Activated CD8-positive, alpha-beta memory T cell treated with anti-CD3 and anti-CD28 coated beads, Interleukin-2, amount 50 U/mL, for 4 hours (primary cell): ENCODE results near the gene CYP27A1.
"Not testable (repeated sequence)": the region's sequence is repeated elsewhere in the genome, so short reads cannot be mapped to it uniquely, and the experiment has no call there.

Experiments
- DNase-seq: peaks from one replicate; pipeline ENCODE4 v3.0.0-alpha.2; 2020

Gene CYP27A1

GRCh38 chr2:218832520-218832919, 50.6 kb downstream of the CYP27A1 start:
- no peak for DNase-seq

GRCh38 chr2:218833023-218833609, 51.2 kb downstream of the CYP27A1 start:
- DNase-seq = no peak

- DNase-seq = no peak
Observed at GRCh38 chr2:218834685-218835084, 52.7 kb downstream of the CYP27A1 start.

GRCh38 chr2:218837495-218837894, 55.5 kb downstream of the CYP27A1 start:
- no peak for DNase-seq

DNA sequence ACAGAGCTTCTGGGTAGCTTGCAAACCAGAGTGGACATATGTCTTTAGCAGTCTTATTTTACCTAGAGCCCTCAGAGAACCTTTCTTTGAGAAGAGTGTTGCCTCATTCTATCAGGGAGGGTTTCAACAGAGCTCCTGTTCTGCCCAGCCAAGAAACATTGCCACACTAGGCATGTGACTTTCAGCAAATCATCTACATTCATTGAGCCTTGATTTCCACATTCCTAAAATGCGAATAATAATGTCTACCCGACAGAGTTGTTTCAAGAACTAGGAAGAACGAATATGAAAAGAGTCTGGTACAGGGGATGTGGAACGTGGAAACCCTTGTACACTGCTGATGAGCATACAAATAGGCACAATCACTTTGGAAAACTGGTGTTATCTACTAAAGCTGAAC, 57.5 kb downstream of the CYP27A1 start:
- no peak for DNase-seq

DNA sequence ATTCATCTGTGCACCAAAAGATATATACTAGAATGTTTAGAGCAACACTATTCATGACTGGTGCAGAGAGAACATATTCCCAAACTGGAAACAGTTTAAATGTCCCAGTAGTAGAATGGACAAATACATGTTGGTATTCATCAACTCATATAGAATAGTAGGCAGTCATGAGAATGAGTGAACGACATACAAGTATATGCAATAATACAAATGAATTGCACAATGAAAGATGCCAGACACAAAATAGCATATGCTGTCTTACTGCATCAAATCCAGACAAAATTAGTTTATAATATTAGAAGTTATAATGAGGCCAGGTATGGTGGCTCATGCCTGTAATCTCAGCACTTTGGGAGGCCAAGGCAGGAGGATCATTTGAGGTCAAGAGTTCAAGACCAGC, 57.9 kb downstream of the CYP27A1 start:
- no peak for DNase-seq

DNA sequence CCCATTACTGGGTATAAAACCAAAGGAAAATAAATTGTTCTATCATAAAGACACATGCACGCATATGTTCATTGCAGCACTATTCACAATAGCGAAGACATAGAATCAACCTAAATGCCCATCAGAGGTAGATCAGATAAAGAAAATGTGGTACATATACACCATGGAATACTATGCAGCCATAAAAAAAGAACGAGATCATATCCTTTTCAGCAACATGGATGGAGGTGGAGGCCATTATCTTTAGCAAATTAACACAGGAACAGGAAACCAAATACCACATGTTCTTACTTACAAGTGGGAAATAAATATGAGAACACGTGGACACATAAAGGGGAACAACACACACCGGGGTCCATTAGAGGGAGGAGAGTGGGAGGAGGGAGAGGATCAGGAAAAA, 62.4 kb downstream of the CYP27A1 start:
- DNase-seq = not testable (repeated sequence)

DNA sequence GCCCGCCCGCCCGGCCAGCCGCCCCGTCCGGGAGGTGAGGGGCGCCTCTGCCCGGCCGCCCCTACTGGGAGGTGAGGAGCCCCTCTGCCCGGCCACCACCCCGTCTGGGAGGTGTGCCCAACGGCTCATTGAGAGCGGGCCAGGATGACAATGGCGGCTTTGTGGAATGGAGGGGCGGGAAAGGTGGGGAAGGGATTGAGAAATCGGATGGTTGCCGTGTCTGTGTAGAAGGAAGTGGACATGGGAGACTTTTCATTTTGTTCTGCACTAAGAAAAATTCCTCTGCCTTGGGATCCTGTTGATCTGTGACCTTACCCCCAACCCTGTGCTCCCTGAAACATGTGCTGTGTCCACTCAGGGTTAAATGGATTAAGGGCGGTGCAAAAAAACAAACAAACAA, 65.0 kb downstream of the CYP27A1 start:
- DNase-seq = not testable (repeated sequence)

DNA sequence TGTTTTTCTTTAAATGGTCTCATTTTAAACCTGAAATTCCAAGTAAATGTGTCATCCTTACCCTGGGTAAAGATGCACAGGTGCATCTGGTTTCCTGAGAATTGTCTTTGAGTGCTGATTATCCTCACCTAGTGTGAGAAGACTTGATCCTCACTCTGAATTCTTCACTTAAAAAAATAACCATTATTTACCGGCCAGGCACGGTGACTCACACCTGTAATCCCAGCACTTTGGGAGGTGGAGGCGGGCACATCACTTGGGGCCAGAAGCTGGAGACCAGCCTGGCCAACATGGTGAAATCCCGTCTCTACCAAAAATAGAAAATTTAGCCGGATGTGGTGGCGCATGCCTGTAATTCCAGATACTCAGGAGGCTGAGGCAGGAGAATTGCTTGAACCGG, 67.8 kb downstream of the CYP27A1 start:
- DNase-seq = no peak

GRCh38 chr2:218850796-218851195, 68.8 kb downstream of the CYP27A1 start:
- DNase-seq = no peak

GRCh38 chr2:218851286-218851685, 69.3 kb downstream of the CYP27A1 start:
- no peak for DNase-seq

DNA sequence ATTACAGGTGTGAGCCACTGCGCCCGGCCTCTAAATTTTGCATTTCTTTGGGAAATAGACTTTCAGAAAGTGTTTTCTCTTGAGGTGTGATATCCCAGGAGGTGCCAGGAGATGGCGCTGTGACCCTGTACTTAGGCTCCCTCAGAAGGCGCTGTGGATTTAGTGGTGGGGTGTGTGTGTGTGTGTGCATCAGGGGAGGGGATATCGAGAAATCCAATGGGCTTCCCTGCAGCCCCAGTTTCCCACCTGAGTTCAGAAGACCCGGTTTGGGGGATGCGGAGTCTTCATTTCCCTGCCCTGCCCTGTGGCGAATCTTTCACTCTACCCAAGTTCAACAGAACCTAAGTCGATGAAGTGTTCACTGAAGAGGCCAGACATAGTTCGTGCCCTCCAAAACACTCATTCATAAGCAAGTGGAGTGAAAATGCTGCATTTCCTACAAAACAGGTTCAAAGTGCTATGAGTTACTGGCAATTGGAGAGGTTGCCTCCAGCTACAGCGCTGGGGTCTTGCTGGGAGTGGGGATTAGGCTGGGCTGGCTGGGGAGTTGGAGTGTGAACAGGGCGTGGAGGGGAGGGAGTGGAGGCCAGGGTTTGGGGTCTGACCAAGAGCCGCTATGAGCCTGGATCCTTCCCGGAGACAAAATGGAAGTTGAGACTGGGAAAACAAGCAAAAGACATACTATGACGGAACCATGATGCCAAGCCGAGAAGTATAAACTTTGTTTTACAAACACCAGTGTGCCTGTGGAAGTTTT, 71.1 kb downstream of the CYP27A1 start:
- DNase-seq = peak; percentile 67

- DNase-seq = no peak
Observed at GRCh38 chr2:218853766-218854165, 71.8 kb downstream of the CYP27A1 start.

- DNase-seq = no peak
Observed at GRCh38 chr2:218854860-218855259, 72.9 kb downstream of the CYP27A1 start.

GRCh38 chr2:218855305-218856166, 73.6 kb downstream of the CYP27A1 start:
- no peak for DNase-seq

DNA sequence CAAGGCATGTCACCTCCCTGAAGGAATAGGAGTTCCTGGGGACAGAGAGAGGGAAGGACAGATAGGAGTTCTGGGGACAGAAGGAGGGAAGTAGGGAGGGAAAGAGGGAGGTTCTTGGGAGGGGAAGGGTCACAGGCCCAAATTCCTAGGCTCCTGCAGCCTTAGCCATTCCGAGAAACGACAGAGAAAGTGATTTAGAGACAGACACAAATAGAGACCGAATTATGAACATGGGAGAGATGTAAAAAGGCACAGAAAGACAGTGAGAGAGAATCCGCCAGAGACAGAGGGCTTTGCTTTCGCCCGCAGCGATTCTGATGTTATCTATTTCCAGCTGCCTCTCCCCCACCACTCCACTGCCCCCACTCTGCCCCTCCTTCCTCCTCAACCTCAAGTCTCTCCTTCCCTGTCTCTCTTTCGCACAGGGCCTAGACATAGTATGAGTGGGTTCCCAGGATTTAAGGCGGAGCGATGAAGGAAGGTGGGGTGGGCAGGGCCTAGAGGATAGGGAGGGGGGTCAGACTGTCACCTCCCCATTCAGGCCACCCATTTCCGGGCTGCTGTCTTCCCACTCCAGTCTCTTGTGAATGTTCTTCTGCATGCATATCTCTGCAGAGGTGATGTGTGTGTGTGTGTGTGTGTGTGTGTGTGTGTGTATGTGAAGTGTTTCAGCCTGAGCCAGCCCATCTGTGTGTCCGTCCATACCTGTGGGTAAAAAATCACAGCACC, 74.4 kb downstream of the CYP27A1 start:
- DNase-seq = no peak

DNA sequence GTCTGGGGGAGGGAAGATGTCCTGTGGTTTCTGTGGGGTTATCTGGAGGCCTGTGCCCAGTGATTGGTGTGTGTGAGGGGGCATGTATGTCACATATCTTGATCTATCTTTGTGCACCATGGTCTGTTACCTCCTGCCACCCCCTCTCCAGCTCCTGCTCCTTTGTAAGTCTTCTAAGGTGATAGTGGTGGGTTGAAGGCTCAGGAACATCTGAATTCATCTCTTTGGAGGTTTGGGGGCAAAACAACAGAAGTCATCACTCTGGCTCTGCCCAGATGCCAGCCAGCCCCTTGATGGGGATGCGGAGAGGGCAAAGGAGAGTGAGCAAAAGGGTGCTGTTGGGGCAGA, 74.9 kb downstream of the CYP27A1 start:
- no peak for DNase-seq

DNA sequence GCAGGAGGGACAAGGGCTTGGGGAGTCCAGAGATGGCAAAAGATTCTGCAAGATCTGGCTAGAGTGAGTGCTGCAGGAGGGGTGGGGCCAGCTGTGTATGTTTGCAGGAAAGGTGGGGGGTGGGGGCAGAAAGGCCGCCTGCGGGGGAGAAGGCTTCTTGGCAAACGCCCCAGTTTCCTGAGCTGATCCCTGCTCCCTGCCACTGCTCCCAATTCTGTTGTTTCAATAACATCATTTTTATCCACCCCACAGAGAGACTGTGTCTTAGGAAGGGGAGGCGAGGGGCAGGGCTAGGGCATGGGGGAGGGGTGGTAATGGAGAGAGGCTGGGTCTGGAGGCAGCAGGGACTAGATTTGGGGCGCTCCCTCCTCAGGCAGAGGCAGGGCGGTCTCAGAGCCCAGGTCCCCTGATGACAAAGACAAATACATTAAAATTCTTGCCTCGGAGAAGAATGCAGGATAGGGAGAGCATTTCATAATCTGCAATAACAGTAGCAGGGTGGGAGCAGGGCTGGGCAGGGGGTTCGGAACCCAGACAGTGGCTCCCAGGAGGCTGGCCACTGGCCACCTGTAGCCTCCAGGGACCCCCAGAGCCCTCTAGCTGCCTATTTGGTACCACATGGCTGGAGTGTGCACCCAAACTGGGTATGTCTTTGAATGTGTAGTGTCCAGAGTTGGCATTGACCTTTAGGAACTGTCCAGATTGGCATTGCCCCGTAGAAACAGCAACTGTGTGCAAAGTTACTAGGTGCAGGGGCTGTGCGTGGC, 75.6 kb downstream of the CYP27A1 start:
- DNase-seq = no peak

GRCh38 chr2:218858138-218858445, 76.1 kb downstream of the CYP27A1 start:
- DNase-seq = no peak

- no peak for DNase-seq
Observed at GRCh38 chr2:218858671-218859555, 77.0 kb downstream of the CYP27A1 start.

DNA sequence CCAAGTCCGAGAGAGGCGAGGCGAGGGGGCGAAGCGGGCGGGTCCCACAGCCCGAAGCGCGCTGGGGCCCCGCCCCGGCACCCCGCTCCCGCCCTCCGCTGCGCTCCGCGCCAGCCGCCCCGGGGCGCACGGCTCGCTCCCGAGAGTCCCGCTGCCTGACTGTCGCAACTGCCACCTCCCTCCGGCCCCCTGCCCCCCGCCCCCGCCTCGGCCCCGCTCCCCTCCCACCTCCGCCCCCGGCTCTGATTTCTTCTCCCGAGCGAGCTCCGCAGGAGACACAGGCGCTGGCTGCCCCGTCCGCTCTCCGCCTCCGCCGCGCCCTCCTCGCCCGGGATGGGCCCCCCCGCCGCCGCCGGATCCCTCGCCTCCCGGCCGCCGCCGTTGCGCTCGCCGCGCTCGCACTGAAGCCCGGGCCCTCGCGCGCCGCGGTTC, 77.6 kb downstream of the CYP27A1 start, which contains the start of gene WNT6:
TSS of gene WNT6 (plus strand) at position 250 of the 432 bp plus-strand sequence. CDS start 233 bp downstream, outside the sequence.
- no peak for DNase-seq
